SK-N-SH treated with all-trans-retinoic acid at 6 μM for 48 hours (cell line): ENCODE results near the gene UVSSA.

Experiments used
- ATAC-seq: fragments of 200-7000 bp; cut with Tn5 transposase; 3 replicates; pipeline ENCODE4 v1.9.1; 2020; ENCODE audit warnings: mild to moderate bottlenecking, moderate library complexity
- ARNTL ChIP-seq: fragments of 450-650 bp; formaldehyde crosslinking; IDR thresholded peaks from 2 replicates; pipeline ENCODE4 v1.5.0; 2020; ENCODE audit warnings: low read depth, mild to moderate bottlenecking, moderate library complexity, borderline replicate concordance
- CSDC2 ChIP-seq: fragments of 250-450 bp; sonication (Bioruptor Pico); IDR thresholded peaks from 2 replicates; pipeline ENCODE4 v1.5.0; 2020; ENCODE audit warnings: mild to moderate bottlenecking, moderate library complexity
- CSRNP3 ChIP-seq: fragments of 250-450 bp; sonication (Bioruptor Pico); IDR thresholded peaks from 2 replicates; pipeline ENCODE4 v1.5.1; 2021; ENCODE audit warnings: mild to moderate bottlenecking, moderate library complexity
- ESRRG ChIP-seq: fragments of 250-450 bp; sonication (Bioruptor Pico); IDR thresholded peaks from 2 replicates; pipeline ENCODE4 v1.6.1; 2021; ENCODE audit warnings: mild to moderate bottlenecking
- GLIS3 ChIP-seq: fragments of 250-450 bp; sonication (Bioruptor Pico); IDR thresholded peaks from 2 replicates; pipeline ENCODE4 v1.5.0; 2020; ENCODE audit warnings: mild to moderate bottlenecking, moderate library complexity
- ISL1 ChIP-seq: fragments of 250-450 bp; sonication (Bioruptor Pico); IDR thresholded peaks from 2 replicates; pipeline ENCODE4 v2.1.2; 2022; ENCODE audit warnings: mild to moderate bottlenecking, moderate library complexity
- PATZ1 ChIP-seq: fragments of 250-450 bp; sonication (Bioruptor Pico); IDR thresholded peaks from 2 replicates; pipeline ENCODE4 v1.8.0; 2020; ENCODE audit warnings: mild to moderate bottlenecking, moderate library complexity, borderline replicate concordance
- POU6F1 ChIP-seq: fragments of 250-450 bp; sonication (Bioruptor Pico); IDR thresholded peaks from 2 replicates; pipeline ENCODE4 v1.8.0; 2021; ENCODE audit warnings: low read depth, mild to moderate bottlenecking, moderate library complexity, borderline replicate concordance
- PPARA ChIP-seq: fragments of 250-450 bp; sonication (Bioruptor Pico); IDR thresholded peaks from 2 replicates; pipeline ENCODE4 v1.5.0; 2020; ENCODE audit warnings: mild to moderate bottlenecking, borderline replicate concordance
- RARB ChIP-seq: fragments of 250-450 bp; sonication (Bioruptor Pico); IDR thresholded peaks from 2 replicates; pipeline ENCODE4 v1.8.0; 2021; ENCODE audit warnings: mild to moderate bottlenecking, moderate library complexity
- SNAI2 ChIP-seq: fragments of 250-450 bp; sonication (Bioruptor Pico); IDR thresholded peaks from 2 replicates; pipeline ENCODE4 v1.5.0; 2020; ENCODE audit warnings: mild to moderate bottlenecking, moderate library complexity
- TCF4 ChIP-seq: fragments of 250-450 bp; sonication (Bioruptor Pico); IDR thresholded peaks from 2 replicates; pipeline ENCODE4 v1.8.0; 2021; ENCODE audit warnings: mild to moderate bottlenecking, moderate library complexity, borderline replicate concordance
- TOX ChIP-seq: fragments of 250-450 bp; sonication (Bioruptor Pico); IDR thresholded peaks from 2 replicates; pipeline ENCODE4 v1.8.0; 2021; ENCODE audit warnings: mild to moderate bottlenecking, moderate library complexity, borderline replicate concordance
- TSHZ2 ChIP-seq: fragments of 250-450 bp; sonication (Bioruptor Pico); IDR thresholded peaks from 2 replicates; pipeline ENCODE4 v1.5.0; 2020; ENCODE audit warnings: mild to moderate bottlenecking, moderate library complexity
- ZC3H10 ChIP-seq: fragments of 250-450 bp; sonication (Bioruptor Pico); IDR thresholded peaks from 2 replicates; pipeline ENCODE4 v1.5.1; 2021; ENCODE audit warnings: mild to moderate bottlenecking, moderate library complexity
- ZFP3 ChIP-seq: fragments of 250-450 bp; sonication (Bioruptor Pico); IDR thresholded peaks from 2 replicates; pipeline ENCODE4 v1.5.0; 2020; ENCODE audit warnings: mild to moderate bottlenecking, moderate library complexity
- ZFP30 ChIP-seq: fragments of 450-650 bp; formaldehyde crosslinking; IDR thresholded peaks from 2 replicates; pipeline ENCODE4 v1.5.0; 2022; ENCODE audit warnings: mild to moderate bottlenecking, moderate library complexity
- ZNF565 ChIP-seq: fragments of 450-650 bp; formaldehyde crosslinking; conservative IDR thresholded peaks from 2 replicates; pipeline ENCODE4 v1.5.0; 2020; ENCODE audit warnings: low read depth, mild to moderate bottlenecking, moderate library complexity
- ZNF70 ChIP-seq: fragments of 450-650 bp; formaldehyde crosslinking; IDR thresholded peaks from 2 replicates; pipeline ENCODE4 v1.5.0; 2020; ENCODE audit warnings: mild to moderate bottlenecking, moderate library complexity
- ZNF8 ChIP-seq: fragments of 450-650 bp; formaldehyde crosslinking; IDR thresholded peaks from 2 replicates; pipeline ENCODE4 v1.5.0; 2020; ENCODE audit warnings: mild to moderate bottlenecking, moderate library complexity

The UVSSA gene

GRCh38 chr4:1297456-1298325 is 49.3 kb upstream of the UVSSA start (continued):
- TF ChIP-seq POU6F1, result no peak
- TF ChIP-seq ZNF8 (CRISPR knock-in tag), result no peak

- TF ChIP-seq ISL1 (CRISPR knock-in tag), result no peak
- no peak for TF ChIP-seq ARNTL
- no peak for TF ChIP-seq CSDC2 (CRISPR knock-in tag)
- TF ChIP-seq RARB (CRISPR knock-in tag), result no peak
- no peak for ATAC-seq
Measured at GRCh38 chr4:1298461-1298860, 48.5 kb upstream of the UVSSA start.

- TF ChIP-seq ZNF70 (CRISPR knock-in tag), result no peak
- TF ChIP-seq SNAI2 (CRISPR knock-in tag), result no peak
- TF ChIP-seq ARNTL, result no peak
- no peak for TF ChIP-seq RARB (CRISPR knock-in tag)
- TF ChIP-seq ESRRG (CRISPR knock-in tag), result no peak
- no peak for TF ChIP-seq ZC3H10 (CRISPR knock-in tag)
- no peak for TF ChIP-seq ZNF8 (CRISPR knock-in tag)
- no peak for TF ChIP-seq ISL1 (CRISPR knock-in tag)
- TF ChIP-seq GLIS3 (CRISPR knock-in tag), result no peak
- TF ChIP-seq ZFP30 (CRISPR knock-in tag), result no peak
- TF ChIP-seq PPARA (CRISPR knock-in tag), result no peak
- no peak for ATAC-seq
Measured at GRCh38 chr4:1299301-1299860, 47.6 kb upstream of the UVSSA start.

GRCh38 chr4:1300466-1301455 is 46.2 kb upstream of the UVSSA start:
- TF ChIP-seq TCF4 (CRISPR knock-in tag) (no peak), PATZ1 (no peak), GLIS3 (CRISPR knock-in tag) (no peak), TOX (CRISPR knock-in tag) (no peak), ZNF565 (CRISPR knock-in tag) (no peak), ZC3H10 (CRISPR knock-in tag) (no peak), ISL1 (CRISPR knock-in tag) (no peak), TSHZ2 (CRISPR knock-in tag) (no peak), CSRNP3 (CRISPR knock-in tag) (no peak), ARNTL (no peak), ZFP3 (CRISPR knock-in tag) (no peak), PPARA (CRISPR knock-in tag) (no peak), ESRRG (CRISPR knock-in tag) (no peak), ZNF70 (CRISPR knock-in tag) (no peak), ZFP30 (CRISPR knock-in tag) (no peak)
- ATAC-seq, result peak; percentile 68
